ENCODE measurements around the gene TSGA10.
A peak's percentile ranks its signal among the peaks of the same experiment; 100 is the strongest.

The TSGA10 gene

DNA sequence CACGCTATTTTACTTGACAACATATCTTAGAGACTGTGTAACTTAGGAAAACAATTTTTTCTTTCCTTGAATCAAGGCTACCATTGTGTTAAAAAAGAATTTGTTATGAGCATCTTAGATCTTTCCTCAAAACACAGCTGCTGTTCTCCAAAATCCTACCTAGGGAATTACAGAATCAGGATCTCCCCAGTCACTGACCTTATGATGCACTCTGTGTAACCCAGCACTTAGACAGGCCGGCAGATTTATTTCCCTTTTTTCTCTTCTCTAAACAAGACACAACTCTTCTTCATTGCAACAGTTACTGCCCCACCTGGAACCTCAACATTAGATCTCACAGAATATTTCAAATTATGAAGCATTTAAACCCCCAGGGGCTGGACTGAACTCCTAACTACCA, 26.8 kb downstream of the TSGA10 start:
- DNase-seq (ENCODE audit: insufficient read length, low spot score) = no peak
- no peak for FAIRE-seq
- TF ChIP-seq POLR2A (IDR thresholded peaks at IDR 0.05; ENCODE audit: low read depth, low read length) = no peak

GRCh38 chr2:99112617-99113016, 42.1 kb downstream of the TSGA10 start:
- no peak for TF ChIP-seq POLR2A (IDR thresholded peaks at IDR 0.05; ENCODE audit: low read depth, low read length)
- FAIRE-seq (no peak), DNase-seq (ENCODE audit: insufficient read length, low spot score) (no peak)

DNA sequence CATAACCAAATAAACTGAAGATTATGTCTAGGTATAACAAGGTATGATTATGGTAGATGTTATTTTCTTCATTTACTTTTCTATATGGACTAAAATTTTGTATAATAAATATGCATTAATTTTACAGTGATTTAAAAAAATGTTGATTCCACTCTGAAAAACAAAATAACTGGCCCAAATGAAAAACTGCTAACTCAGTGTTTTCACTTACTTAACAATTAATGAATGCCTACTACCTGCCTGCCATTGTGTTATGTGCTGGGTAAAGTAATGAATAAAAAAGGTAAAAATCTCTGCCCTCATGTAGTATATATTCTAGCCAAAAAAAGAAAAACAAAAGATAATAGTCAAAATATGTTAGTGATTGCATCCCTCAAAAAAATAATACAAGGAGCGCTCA, 42.8 kb downstream of the TSGA10 start:
- FAIRE-seq (no peak), DNase-seq (ENCODE audit: insufficient read length, low spot score) (no peak)
- no peak for TF ChIP-seq POLR2A (IDR thresholded peaks at IDR 0.05; ENCODE audit: low read depth, low read length)

GRCh38 chr2:99111236-99111635, 43.5 kb downstream of the TSGA10 start:
- DNase-seq (ENCODE audit: insufficient read length, low spot score) (no peak), FAIRE-seq (no peak)
- no peak for TF ChIP-seq POLR2A (IDR thresholded peaks at IDR 0.05; ENCODE audit: low read depth, low read length)

DNA sequence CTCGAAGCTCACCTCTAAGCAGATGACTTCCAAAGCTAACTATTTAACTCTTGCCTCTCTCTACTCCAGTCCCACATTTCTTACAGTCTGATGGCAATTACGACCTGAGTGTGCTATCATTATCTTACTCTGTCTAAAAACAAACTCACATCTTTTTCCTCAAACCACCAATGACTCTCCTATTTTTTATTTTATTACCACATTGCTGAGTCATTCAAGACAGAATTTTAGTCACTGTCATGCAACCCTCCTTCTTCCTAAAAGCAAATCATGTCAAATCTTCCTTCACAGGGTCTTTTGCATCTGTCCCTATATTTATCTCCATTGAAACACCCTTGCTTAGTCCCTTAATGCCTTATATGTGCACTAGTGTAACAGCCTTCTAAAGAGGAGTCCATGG, 47.8 kb downstream of the TSGA10 start:
- DNase-seq (ENCODE audit: insufficient read length, low spot score) (no peak), FAIRE-seq (no peak)
- no peak for TF ChIP-seq POLR2A (IDR thresholded peaks at IDR 0.05; ENCODE audit: low read depth, low read length)

DNA sequence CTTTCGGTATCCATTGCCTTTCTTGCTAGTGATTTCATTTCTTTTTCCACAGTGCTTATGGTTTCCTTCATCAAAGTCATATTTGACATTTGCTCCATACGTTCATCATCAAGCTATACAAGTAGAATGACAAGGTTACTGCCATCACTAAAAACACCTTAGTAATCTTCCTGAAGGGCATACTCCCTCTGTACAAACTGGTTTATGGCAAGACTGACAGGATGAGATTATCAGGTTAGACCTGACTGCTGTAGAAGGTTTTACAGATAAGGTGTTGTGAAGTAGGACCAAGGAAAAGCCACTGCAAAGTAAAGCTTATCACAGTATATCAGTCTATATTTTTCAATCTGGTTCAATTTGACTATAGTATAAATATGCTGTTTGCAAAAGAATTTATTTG, 50.7 kb downstream of the TSGA10 start:
- no peak for FAIRE-seq
- TF ChIP-seq POLR2A (IDR thresholded peaks at IDR 0.05; ENCODE audit: low read depth, low read length) = no peak
- DNase-seq (ENCODE audit: insufficient read length, low spot score) = no peak

- FAIRE-seq (no peak), DNase-seq (ENCODE audit: insufficient read length, low spot score) (no peak)
- TF ChIP-seq POLR2A (IDR thresholded peaks at IDR 0.05; ENCODE audit: low read depth, low read length) = no peak
These were observed 53.0 kb downstream of the TSGA10 start for GRCh38 chr2:99101697-99102096.

GRCh38 chr2:99096728-99097127, 58.0 kb downstream of the TSGA10 start:
- DNase-seq (ENCODE audit: insufficient read length, low spot score) (no peak), FAIRE-seq (no peak)
- no peak for TF ChIP-seq POLR2A (IDR thresholded peaks at IDR 0.05; ENCODE audit: low read depth, low read length)

GRCh38 chr2:99088017-99088416, 66.7 kb downstream of the TSGA10 start:
- FAIRE-seq (no peak), DNase-seq (ENCODE audit: insufficient read length, low spot score) (no peak)
- TF ChIP-seq POLR2A (IDR thresholded peaks at IDR 0.05; ENCODE audit: low read depth, low read length) = no peak

DNA sequence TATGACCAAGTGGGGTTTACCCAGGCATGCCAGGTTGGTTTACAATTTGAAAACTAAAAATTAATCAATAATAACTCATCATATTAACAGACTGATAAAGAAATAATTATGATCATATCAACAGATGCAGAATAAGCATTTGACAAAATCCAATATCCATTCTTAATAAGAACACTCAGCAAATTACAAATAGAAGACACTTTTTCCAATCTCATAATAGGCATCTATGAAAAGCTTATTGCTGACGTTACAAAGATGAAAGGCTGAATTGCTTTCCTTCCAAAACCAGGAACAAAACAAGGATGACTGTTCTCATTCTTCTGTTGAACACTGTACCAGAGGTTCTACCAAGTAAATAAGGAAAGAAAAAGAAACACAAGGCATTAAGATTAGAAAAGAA, 68.4 kb downstream of the TSGA10 start:
- no peak for TF ChIP-seq POLR2A (IDR thresholded peaks at IDR 0.05; ENCODE audit: low read depth, low read length)
- FAIRE-seq (no peak), DNase-seq (ENCODE audit: insufficient read length, low spot score) (no peak)

GRCh38 chr2:99085421-99085820, 69.3 kb downstream of the TSGA10 start:
- no peak for TF ChIP-seq POLR2A (IDR thresholded peaks at IDR 0.05; ENCODE audit: low read depth, low read length)
- FAIRE-seq (no peak), DNase-seq (ENCODE audit: insufficient read length, low spot score) (no peak)

- FAIRE-seq = no peak
These were observed 70.5 kb downstream of the TSGA10 start for GRCh38 chr2:99084256-99084655.

DNA sequence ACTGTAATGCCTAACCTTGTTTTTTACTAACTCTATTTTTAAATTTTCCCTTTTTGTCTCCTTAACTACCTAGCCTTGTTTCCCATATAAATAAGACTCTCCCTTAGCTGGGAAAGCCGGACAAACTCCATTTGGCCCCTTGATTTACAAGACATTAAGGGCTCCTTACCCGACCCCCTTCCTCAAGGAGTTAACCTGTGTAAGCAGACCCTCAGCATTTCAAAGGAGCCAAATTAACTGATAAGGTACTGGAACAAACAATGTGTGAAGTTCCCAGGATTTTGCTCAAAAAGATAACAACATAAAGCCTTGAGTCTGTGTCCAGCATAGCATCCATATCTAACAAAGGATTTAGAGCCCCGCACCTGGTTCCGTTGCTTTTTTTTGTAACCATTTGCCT, 72.9 kb downstream of the TSGA10 start:
- FAIRE-seq (no peak), DNase-seq (ENCODE audit: insufficient read length, low spot score) (no peak)
- no peak for TF ChIP-seq POLR2A (IDR thresholded peaks at IDR 0.05; ENCODE audit: low read depth, low read length)

More at GRCh38 chr2:99084256-99084655, 70.5 kb downstream of the TSGA10 start:
- no peak for TF ChIP-seq POLR2A (IDR thresholded peaks at IDR 0.05; ENCODE audit: low read depth, low read length)
- no peak for DNase-seq (ENCODE audit: insufficient read length, low spot score)

DNA sequence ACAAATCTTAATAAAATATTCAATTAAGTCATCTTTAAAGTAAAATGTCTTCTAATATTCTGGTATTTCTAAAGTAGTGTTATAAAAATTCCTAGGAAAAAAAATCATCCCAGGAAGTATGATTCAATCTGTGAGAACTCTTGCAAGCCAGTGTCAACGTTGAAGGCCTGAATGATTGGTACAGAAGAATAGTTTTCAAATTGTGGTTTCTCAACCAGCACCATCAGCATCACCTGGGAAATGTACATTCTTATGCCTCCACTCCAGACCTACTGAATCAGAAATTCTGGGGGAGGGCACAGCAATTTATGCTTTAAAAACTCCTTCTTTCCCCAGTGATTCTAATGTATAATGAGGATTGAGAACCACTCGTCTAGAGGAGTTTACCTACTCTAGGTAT, 75.5 kb downstream of the TSGA10 start:
- DNase-seq (ENCODE audit: insufficient read length, low spot score) (no peak), FAIRE-seq (peak; percentile 27)
- no peak for TF ChIP-seq POLR2A (IDR thresholded peaks at IDR 0.05; ENCODE audit: low read depth, low read length)

DNA sequence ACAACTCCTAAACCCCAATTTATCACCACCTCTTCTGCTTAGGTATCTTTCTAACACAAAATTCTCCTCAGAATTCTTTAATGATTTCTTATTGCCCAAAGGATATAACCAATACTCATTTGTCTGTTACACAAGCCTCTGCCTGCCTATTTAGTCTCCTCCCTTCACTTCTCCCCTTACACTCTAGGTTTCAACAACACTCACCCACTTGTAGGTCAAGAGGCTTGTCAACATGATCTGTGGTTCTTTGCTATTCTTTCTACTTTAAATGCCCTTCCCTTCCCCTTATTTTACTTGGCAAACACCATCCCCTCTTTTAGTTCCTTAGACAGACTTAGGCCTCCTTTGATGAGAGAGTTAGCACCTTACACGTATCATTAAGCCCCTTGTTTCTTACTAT, 82.2 kb downstream of the TSGA10 start:
- FAIRE-seq (peak; percentile 6), DNase-seq (ENCODE audit: insufficient read length, low spot score) (no peak)
- no peak for TF ChIP-seq POLR2A (IDR thresholded peaks at IDR 0.05; ENCODE audit: low read depth, low read length)

All from H54 (cell line).